GM12891 (cell line): ENCODE measurements around the gene PPM1H.

Experiments
- DNase-seq: peaks from one replicate; pipeline ENCODE4 v3.0.0; 2011; ENCODE audit warnings: low spot score; ENCODE audit not compliant: insufficient read length
- FAIRE-seq: peaks from 2 replicates; lab custom pipeline; 2011; peaks lifted over from hg19 to GRCh38; lab: Jason Lieb, UNC
- PAX5 ChIP-seq: IDR thresholded peaks from 2 replicates; pipeline ENCODE4 v1.6.1; 2011; ENCODE audit warnings: low read length, moderate library complexity, mild to moderate bottlenecking; ENCODE audit not compliant: insufficient read depth, severe bottlenecking
- POLR2A ChIP-seq: IDR thresholded peaks from 2 replicates; pipeline ENCODE4 v1.6.1; 2011; ENCODE audit warnings: low read depth, low read length, control low read depth
- POLR2AphosphoS5 ChIP-seq: IDR thresholded peaks from 2 replicates; pipeline ENCODE4 v1.6.1; 2011; ENCODE audit warnings: low read depth, low read length, control low read depth
- POU2F2 ChIP-seq: IDR thresholded peaks from 2 replicates; pipeline ENCODE4 v1.6.1; 2011; ENCODE audit warnings: low read depth, mild to moderate bottlenecking, control low read depth, low read length, moderate library complexity
- SPI1 ChIP-seq: IDR thresholded peaks from 2 replicates; pipeline ENCODE4 v1.6.1; 2011; ENCODE audit warnings: low read depth, low read length, control low read depth
- TAF1 ChIP-seq: IDR thresholded peaks from 2 replicates; pipeline ENCODE4 v1.6.1; 2011; ENCODE audit warnings: low read depth, low read length, control low read depth

Gene PPM1H

DNA sequence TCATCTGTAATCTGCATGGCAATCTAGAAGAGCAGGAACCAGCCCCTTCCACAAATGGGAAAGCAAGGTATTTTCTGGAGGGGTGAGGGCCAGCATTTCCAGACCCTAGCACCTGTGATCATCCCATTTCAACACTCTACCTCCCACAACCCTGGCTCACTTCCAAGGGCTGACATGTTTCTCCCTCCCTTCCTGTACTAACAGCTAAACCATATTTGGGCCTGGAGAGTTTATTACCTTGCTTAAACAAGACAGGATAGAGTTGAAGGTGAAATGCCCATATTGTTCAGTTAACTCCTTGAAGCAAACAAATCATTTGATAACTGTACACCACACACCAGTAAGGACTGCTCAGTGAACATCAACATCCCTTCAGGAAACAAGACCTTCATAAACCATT, 158.4 kb downstream of the PPM1H start:
- TF ChIP-seq POU2F2 (no peak), POLR2AphosphoS5 (no peak), TAF1 (no peak), SPI1 (no peak), PAX5 (no peak)
- no peak for DNase-seq
- FAIRE-seq: no peak

DNA sequence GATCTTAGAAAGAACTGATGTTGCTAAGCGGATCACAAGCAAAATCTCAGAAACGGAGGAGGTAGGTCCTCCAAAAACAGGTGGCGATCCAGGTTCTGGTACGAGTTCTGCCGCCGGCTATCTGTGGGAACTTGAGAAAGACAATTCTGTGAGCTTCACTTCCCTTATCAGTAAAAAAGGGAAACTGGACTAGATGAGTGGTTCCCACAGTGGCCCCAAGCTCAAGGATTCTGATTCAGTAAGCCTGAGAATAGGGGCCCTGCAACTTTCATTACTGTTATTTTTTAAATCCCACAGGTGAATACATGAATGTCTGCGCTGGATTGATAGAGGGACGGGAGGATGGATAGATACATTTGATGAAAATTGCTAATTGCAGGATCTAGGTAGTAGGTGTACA, 160.2 kb downstream of the PPM1H start:
- no peak for FAIRE-seq
- TF ChIP-seq SPI1 (peak; percentile 67), POLR2AphosphoS5 (no peak)
- no peak for DNase-seq

DNA sequence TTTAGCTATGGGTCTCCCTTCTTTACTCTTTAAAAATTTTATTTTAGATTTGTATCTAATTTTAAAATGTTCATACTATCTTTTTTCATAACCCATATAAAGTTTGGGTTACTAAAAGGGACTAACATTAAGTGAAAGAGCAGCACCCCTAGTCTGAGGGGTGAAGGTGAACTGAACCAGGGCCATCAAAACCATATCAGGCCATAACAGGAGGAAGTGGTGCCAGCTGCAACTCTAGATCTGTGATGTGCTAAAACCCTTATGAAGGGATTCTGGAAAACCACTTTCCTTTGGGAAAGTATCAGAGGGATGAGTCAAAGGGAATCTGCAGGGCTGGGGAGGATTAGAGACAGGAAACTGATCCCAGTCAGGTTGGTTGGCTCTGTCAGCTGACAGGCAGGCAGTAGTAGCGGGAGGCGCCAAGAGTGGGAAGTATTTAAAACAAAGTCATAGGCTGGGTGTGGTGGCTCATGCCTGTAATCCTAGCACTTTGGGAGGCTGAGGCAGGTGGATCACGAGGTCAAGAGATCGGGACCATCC, 162.5 kb downstream of the PPM1H start:
- TF ChIP-seq POLR2A (no peak), SPI1 (no peak), PAX5 (no peak), POLR2AphosphoS5 (no peak), POU2F2 (no peak), TAF1 (no peak)
- FAIRE-seq: no peak
- DNase-seq: no peak

DNA sequence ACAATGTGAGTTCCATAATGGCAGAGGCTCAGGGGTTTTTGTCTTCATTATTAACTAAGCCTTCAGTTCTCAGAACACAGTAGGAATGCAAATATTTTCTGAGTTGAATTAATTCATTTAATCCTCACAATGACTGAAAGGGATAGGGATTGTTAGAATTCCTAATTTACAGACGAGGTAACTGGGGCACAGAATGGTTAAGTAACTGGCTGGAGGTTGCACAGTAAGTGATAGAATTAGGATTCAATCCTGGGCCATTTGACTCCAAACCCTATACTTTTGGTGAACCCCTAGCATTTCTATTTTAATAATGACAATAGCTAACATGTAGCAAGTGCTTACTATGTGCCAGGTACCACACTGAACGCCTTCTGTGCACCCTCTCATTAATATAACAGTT, 163.1 kb downstream of the PPM1H start:
- no peak for TF ChIP-seq TAF1
- no peak for TF ChIP-seq POLR2AphosphoS5
- no peak for TF ChIP-seq POLR2A
- no peak for TF ChIP-seq POU2F2
- no peak for TF ChIP-seq SPI1
- no peak for TF ChIP-seq PAX5
- DNase-seq (no peak), FAIRE-seq (no peak)

DNA sequence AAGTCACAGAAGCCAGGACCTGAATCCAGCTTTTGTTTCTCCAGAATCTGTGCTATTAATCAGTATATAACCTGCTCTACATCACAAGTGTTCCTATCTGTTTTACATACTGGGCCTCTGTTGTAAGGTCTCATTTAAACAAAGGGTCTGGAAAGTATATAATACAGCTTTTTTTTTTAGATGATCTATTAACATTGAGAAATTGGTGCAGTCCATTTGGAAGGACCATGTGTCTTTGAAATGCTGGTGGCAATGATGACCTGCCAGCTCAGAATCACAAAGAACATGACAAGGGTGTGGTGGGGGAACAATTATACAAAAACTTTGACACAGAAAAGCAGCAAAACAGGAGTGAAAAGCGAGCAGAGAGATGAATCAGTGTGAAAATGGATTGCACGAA, 164.6 kb downstream of the PPM1H start:
- no peak for TF ChIP-seq POU2F2
- no peak for TF ChIP-seq SPI1
- no peak for TF ChIP-seq POLR2AphosphoS5
- TF ChIP-seq POLR2A: no peak
- TF ChIP-seq TAF1: no peak
- no peak for FAIRE-seq
- DNase-seq: no peak

DNA sequence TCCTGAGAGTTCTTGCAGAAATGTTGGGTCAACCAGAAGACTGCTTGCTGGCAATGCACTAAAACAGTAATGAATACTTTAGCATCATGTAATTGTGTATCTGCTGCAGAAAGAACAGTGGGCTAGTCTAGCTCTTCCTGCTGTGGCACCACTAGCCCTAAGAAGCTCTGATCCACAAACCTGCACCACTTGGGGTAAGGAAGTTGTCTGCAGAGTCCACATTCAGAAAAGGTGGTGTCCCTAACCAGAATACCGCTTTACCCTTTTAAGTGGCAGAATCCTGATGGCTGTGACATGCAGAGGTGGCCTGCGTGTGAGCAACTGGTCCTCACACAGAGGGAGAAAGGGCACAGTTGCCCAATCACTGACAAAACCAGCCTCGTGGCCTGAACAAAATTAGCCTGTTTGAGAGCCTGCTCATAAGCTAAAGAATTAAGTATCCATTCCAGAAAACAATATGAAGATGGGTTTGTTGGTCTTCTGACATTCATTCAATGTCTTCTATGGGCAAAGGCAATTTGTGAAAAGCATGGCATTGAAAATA, 165.8 kb downstream of the PPM1H start:
- FAIRE-seq (no peak), DNase-seq (no peak)
- no peak for TF ChIP-seq TAF1

DNA sequence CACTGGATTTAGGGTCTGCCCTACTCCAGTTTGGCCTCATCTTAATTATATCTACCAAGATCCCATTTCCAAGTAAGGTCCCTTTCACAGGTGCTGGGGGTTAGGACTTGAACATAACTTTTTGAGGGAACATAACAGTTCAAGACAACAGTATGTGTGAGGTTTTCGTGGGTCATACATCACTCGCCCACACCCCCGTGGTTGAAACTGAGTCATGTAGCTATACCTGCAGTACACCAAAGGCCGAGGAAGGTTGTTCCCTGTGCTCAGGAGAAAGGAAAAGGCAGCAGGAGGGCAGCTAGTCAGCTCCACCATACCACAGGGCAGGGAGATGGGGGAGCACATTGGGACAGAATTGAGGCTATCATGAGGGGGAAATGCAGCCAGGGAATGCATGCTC, 167.0 kb downstream of the PPM1H start:
- TF ChIP-seq TAF1: no peak
- FAIRE-seq: peak; percentile 5
- DNase-seq: no peak

DNA sequence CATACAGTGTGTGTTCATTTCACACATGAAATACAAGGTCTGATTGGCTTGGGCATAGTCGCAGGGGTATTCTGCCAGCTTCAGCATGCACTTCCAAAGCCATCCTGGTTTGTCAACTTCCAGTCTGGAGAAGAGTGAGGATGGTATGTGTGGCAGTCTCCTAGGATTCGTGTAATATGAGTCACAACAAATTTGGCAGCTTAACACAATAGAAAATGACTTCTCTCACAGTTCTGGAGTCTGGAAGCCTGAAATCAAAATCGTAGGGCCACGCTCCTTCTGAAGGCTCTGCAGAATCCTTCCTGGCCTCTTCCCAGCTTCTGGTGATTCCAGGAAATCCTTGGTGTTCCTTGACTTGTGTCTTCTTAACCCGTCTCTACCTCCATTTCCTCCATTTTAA, 167.5 kb downstream of the PPM1H start:
- TF ChIP-seq PAX5: no peak
- no peak for TF ChIP-seq POU2F2
- no peak for TF ChIP-seq POLR2AphosphoS5
- no peak for TF ChIP-seq TAF1
- TF ChIP-seq SPI1: no peak
- TF ChIP-seq POLR2A: no peak
- FAIRE-seq (no peak), DNase-seq (no peak)

DNA sequence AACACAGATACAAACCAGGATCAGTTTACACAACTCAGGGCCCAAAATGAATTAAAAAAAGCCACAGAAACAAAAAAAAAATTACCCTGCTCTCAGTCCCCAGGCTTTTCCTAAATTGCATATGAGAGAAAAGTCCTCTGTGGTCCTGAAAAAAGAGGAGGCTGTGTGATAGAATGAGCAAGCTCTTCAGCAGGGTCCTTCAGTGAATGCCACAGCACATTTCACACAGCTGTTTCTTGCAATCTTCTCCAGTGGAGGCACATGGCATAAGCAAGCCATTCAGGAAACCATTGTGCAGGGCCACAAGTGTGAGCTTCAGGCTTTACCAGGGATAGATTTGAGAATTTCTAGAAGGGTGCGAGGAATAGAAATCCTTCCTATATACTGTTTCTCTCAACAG, 168.5 kb downstream of the PPM1H start:
- TF ChIP-seq POLR2AphosphoS5: no peak
- no peak for TF ChIP-seq PAX5
- no peak for TF ChIP-seq SPI1
- no peak for TF ChIP-seq POLR2A
- TF ChIP-seq POU2F2: no peak
- TF ChIP-seq TAF1: no peak
- FAIRE-seq: no peak
- no peak for DNase-seq

DNA sequence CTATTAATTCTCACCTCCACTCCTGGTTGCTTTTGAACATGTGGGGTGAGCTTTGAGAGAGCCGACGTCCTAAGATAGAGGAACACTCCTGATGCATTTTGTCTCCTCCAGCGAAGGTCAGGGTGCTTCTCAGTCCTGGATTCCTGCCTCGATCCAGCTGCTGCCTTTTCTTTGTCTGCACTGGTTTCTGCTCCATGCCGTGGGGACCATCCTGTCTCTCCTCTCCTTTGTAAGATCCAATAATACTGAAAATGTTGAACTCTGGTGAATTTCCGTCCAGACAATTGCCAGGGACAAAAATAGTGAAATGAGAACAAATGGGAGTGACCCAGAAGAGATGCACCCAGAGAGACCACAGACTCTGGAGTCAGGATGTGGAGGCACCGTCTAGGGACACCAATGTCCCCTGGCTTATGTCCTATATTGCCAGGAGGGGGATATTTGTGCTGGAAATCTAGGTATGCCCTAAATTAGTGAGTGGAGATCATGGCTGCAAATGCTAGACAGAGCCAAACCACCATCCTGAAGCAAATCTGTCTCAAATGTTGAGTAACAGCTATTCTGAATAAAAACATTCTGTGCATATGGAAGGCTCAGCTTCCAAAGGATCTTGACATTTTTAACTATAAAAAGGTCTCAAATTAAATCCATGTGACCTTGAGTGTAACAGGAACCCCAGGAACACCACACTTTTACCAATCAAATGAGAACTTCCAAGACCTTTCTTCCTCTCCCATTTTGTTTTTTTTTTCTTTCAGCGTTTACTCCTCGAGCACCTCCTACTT, 170.9 kb downstream of the PPM1H start:
- FAIRE-seq (no peak), DNase-seq (no peak)

More for the DNA sequence above, 170.9 kb downstream of the PPM1H start:
- TF ChIP-seq SPI1 (no peak), POLR2AphosphoS5 (no peak), POLR2A (no peak), PAX5 (no peak), TAF1 (no peak), POU2F2 (no peak)
